ENCODE results near the gene FMNL2.
A peak's percentile ranks its signal among the peaks of the same experiment; 100 is the strongest.

FMNL2 gene

GRCh38 chr2:152336119-152336853 lies 1.3 kb downstream of the FMNL2 start:
- TF ChIP-seq TARDBP (IDR thresholded peaks at IDR 0.05), result no peak
- peak; percentile 78 for TF ChIP-seq L3MBTL2 (conservative IDR thresholded peaks at IDR 0.05)
- DNase-seq (ENCODE audit: extremely low spot score), result peak; percentile 43
- ChIA-PET CTCF (no interaction called here), POLR2A (interaction anchor here (1.0 kb wide), 2 partner anchors 85 to 133 kb away, joined by 3 to 4 read pairs; no protein-coding TSS in a partner anchor)

DNA sequence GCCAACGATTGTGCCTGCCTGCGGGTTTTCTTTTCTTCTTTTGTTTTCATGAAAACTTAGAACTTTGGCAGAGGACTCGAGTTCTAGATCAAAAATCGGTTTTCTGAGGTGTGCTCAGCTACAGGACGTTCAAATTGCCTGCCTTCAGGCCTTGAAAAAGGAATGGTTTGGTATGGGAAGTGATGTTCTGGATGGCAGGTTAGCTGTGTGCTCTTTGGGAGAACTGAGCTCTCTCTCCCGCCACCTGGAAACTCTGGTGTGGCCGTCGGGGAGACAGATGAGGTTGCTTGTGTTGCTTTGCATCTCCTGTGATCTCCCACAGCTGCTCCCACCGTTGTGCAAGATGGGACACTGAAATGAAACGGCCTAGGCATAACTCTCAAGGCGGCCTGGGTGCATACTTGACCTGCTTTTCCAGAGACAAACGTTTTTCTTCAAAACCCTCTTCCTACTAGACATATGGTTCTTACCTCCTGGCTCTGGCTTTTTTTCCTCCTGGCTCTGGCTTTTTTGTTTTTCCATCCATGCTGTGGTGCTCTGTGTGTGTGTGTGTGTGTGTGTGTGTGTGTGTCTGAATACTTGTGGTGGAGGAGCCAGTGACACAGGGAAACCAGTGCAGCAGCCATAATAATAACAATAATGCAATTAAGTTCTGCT lies 2.0 kb downstream of the FMNL2 start:
- TF ChIP-seq HDGF (IDR thresholded peaks at IDR 0.05; ENCODE audit: borderline replicate concordance) (no peak), TARDBP (IDR thresholded peaks at IDR 0.05) (no peak), ARNT (IDR thresholded peaks at IDR 0.05) (no peak), NFRKB (IDR thresholded peaks at IDR 0.05) (no peak), CTBP1 (IDR thresholded peaks at IDR 0.05; ENCODE audit: borderline replicate concordance) (no peak), FOXA1 (IDR thresholded peaks at IDR 0.05) (no peak), ELF4 (IDR thresholded peaks at IDR 0.05) (no peak), SP1 (IDR thresholded peaks at IDR 0.05) (no peak), LEF1 (IDR thresholded peaks at IDR 0.05; ENCODE audit: borderline replicate concordance) (no peak), FOXM1 (IDR thresholded peaks at IDR 0.05; ENCODE audit: borderline replicate concordance) (no peak), L3MBTL2 (conservative IDR thresholded peaks at IDR 0.05) (no peak), FOXK2 (IDR thresholded peaks at IDR 0.05) (no peak), ZNF384 (IDR thresholded peaks at IDR 0.05) (no peak), BHLHE40 (IDR thresholded peaks at IDR 0.05; ENCODE audit: borderline replicate concordance) (no peak)
- CTCF ChIA-PET, result interaction anchor here (0.6 kb wide), 1 partner anchor 77 kb away, joined by 4 read pairs; no protein-coding TSS in a partner anchor

GRCh38 chr2:152337511-152337903 lies 2.5 kb downstream of the FMNL2 start:
- CTCF ChIA-PET, result interaction anchor here (0.6 kb wide), 1 partner anchor 78 kb away, joined by 4 read pairs; no protein-coding TSS in a partner anchor
- no peak for DNase-seq (ENCODE audit: extremely low spot score)
- POLR2A ChIA-PET, result interaction anchor here (1.0 kb wide), 1 partner anchor 84 kb away, joined by 4 read pairs; no protein-coding TSS in a partner anchor
- TF ChIP-seq LEF1 (IDR thresholded peaks at IDR 0.05; ENCODE audit: borderline replicate concordance) (no peak), ZNF384 (IDR thresholded peaks at IDR 0.05) (no peak), ELF4 (IDR thresholded peaks at IDR 0.05) (no peak), BHLHE40 (IDR thresholded peaks at IDR 0.05; ENCODE audit: borderline replicate concordance) (no peak), CTBP1 (IDR thresholded peaks at IDR 0.05; ENCODE audit: borderline replicate concordance) (no peak), L3MBTL2 (conservative IDR thresholded peaks at IDR 0.05) (no peak), HDGF (IDR thresholded peaks at IDR 0.05; ENCODE audit: borderline replicate concordance) (no peak), NFRKB (IDR thresholded peaks at IDR 0.05) (no peak), FOXA1 (IDR thresholded peaks at IDR 0.05) (no peak), ARNT (IDR thresholded peaks at IDR 0.05) (no peak), FOXM1 (IDR thresholded peaks at IDR 0.05; ENCODE audit: borderline replicate concordance) (no peak), SUZ12 (IDR thresholded peaks at IDR 0.05) (no peak)
- TF ChIP-seq, protein P1, sequence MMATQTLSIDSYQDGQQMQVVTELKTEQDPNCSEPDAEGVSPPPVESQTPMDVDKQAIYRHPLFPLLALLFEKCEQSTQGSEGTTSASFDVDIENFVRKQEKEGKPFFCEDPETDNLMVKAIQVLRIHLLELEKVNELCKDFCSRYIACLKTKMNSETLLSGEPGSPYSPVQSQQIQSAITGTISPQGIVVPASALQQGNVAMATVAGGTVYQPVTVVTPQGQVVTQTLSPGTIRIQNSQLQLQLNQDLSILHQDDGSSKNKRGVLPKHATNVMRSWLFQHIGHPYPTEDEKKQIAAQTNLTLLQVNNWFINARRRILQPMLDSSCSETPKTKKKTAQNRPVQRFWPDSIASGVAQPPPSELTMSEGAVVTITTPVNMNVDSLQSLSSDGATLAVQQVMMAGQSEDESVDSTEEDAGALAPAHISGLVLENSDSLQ (IDR thresholded peaks at IDR 0.05), result no peak

More for the DNA sequence above, 2.0 kb downstream of the FMNL2 start:
- DNase-seq (ENCODE audit: extremely low spot score), result peak; percentile 17
- POLR2A ChIA-PET, result interaction anchor here (1.0 kb wide), 1 partner anchor 85 kb away, joined by 4 read pairs; no protein-coding TSS in a partner anchor

GRCh38 chr2:152339556-152340286 lies 4.7 kb downstream of the FMNL2 start:
- no peak for TF ChIP-seq ARNT (IDR thresholded peaks at IDR 0.05)
- TF ChIP-seq BHLHE40 (IDR thresholded peaks at IDR 0.05; ENCODE audit: borderline replicate concordance), result no peak
- no peak for TF ChIP-seq HDGF (IDR thresholded peaks at IDR 0.05; ENCODE audit: borderline replicate concordance)
- TF ChIP-seq FOXM1 (IDR thresholded peaks at IDR 0.05; ENCODE audit: borderline replicate concordance), result no peak
- TF ChIP-seq FOXA1 (IDR thresholded peaks at IDR 0.05), result no peak
- no peak for TF ChIP-seq ZNF384 (IDR thresholded peaks at IDR 0.05)
- CTCF ChIA-PET, result no interaction called here
- POLR2A ChIA-PET, result no interaction called here
- DNase-seq (ENCODE audit: extremely low spot score), result no peak

GRCh38 chr2:152342259-152343046 lies 7.5 kb downstream of the FMNL2 start:
- no peak for DNase-seq (ENCODE audit: extremely low spot score)
- POLR2A ChIA-PET, result no interaction called here
- TF ChIP-seq ZNF384 (IDR thresholded peaks at IDR 0.05) (no peak), FOXA1 (IDR thresholded peaks at IDR 0.05) (no peak), ARNT (IDR thresholded peaks at IDR 0.05) (no peak), CTBP1 (IDR thresholded peaks at IDR 0.05; ENCODE audit: borderline replicate concordance) (no peak), LEF1 (IDR thresholded peaks at IDR 0.05; ENCODE audit: borderline replicate concordance) (no peak), HDGF (IDR thresholded peaks at IDR 0.05; ENCODE audit: borderline replicate concordance) (no peak), FOXM1 (IDR thresholded peaks at IDR 0.05; ENCODE audit: borderline replicate concordance) (no peak), TARDBP (IDR thresholded peaks at IDR 0.05) (no peak), SUZ12 (IDR thresholded peaks at IDR 0.05) (no peak), SP1 (IDR thresholded peaks at IDR 0.05) (no peak), ELF4 (IDR thresholded peaks at IDR 0.05) (no peak), BHLHE40 (IDR thresholded peaks at IDR 0.05; ENCODE audit: borderline replicate concordance) (no peak), FOXK2 (IDR thresholded peaks at IDR 0.05) (no peak)
- TF ChIP-seq, protein P1 (IDR thresholded peaks at IDR 0.05), result no peak
- CTCF ChIA-PET, result no interaction called here

Measured in HEK293T (cell line).